ENCODE measurements around the gene LPP.

Gene LPP

GRCh38 chr3:188505151-188505550, 351.2 kb downstream of the LPP start:
- no peak for DNase-seq

DNA sequence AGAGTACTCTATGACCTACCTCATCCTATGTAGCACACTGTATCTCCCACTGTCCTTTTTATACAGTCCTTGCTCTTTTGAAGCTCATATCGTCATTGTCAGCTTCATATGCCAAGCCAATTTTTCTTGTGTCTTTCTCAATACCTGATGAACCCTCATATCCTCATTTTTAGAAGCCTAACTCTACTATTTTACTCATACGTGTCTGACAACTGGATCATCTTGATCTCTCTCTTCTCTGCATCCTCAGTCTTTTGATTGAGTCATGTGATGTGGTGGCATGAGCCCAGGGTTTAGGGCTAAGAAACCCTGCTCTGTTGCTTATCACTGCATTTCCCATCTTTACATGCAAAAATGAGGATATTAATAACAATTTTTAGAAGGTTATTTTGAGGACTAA, 352.0 kb downstream of the LPP start:
- no peak for DNase-seq

DNA sequence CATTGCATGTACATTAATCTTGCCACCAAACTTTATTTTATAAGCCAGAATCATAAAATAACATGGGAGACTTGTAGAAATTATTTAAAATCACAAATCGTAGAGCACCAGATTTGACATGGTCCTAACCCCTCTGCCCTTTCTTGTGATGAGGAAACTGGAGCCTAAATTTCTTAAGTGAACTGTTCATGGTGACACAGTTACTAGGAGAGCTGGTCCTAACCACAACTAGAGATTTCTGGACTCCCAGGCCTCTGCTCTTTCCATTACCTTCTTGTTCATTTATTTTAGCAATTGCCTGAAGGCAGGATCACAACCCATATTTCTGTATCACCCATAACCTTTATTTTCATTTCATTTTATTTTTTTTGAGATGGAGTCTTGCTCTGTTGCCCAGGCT, 352.5 kb downstream of the LPP start:
- no peak for DNase-seq

DNA sequence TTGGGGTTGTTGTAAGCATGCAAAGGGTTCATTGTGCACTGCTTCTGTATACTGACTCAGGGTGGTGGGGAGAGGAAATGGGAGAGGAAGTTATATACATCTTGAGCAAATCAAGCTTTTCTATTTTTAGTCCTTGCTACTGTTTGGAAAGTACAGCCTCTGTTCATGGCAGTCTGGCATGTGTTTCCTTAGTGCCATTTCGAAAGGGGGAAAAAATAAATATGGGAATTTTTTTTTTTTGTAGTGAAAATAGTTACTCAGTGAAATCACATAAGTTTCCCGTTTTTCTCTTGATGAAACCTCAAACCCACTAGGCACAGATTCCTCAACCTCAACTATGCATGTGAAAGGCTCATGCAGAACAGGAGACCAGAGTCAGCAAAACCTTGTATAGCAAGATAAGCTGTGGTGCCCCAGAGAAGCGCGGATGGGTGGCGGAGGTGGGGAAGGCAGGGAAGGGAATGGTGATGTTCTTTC, 353.3 kb downstream of the LPP start:
- DNase-seq, result peak; percentile 94

GRCh38 chr3:188508454-188508853, 354.5 kb downstream of the LPP start:
- DNase-seq, result no peak

DNA sequence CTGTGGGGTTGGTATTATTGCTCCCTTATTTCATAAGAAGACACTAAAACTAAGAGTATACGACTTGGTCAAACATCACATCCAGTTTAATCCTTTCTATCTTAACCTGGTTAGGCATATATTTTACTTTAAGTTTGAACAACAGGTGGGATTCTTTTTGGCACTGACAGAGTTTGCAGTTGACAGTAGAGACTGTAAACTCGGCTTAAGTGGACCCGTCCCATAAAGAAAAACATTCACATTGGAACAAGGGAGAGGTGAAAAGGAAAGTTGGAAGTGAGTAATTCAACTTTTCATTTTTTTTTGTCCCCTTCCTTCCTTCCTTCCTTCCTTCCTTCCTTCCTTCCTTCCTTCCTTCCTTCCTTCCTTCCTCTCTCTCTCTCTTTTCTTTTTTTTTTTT, 355.4 kb downstream of the LPP start:
- DNase-seq, result no peak

DNA sequence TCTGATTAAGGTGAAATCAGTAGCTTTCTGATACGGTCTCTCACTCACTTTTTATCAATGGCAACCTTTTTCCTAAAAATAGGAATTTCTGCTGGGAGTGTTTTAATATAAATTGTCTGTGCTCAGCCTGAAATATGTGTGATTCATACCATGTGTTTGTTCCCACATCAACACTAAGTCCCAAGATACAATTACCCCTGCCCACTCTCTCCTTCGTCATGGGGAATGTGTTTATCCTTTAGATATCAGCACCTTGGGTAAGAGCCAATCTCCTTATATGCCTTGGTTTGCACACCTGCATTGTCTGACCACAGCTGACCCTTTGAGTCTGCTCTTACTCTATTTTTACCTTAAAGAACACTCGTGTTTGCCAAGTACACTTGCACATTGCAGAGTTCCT, 356.4 kb downstream of the LPP start:
- DNase-seq, result peak; percentile 89

DNA sequence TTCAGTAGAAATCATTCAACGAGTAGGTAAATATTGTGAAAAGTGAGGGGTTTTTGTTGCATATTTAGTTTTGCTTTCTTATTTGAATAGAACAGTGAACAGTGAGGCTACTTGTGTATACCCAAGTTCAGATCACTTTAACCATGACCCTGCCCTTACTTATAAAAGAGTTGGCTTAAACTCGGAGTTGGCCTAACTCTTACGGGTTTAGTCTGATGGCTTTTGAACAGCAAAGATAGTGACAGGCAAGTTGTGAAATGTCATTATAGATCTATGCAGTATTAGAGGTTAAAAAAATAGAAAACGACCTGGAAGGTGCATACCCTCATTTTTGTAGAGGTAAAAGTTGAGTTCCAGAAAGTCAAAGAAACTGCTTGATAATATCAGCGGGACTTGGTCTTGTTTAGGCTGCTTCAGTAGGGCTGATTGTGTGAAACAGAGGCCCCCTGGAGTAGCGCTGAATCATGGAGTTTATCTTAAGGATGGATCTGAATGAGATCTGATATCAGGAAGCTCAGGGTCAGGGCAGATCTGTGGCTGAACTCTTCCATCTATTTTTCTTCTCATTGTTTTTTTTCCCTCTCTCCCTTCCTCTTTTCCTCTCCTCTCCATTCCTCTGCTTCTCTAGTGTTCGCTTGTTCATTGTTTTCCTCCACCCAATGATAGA, 359.8 kb downstream of the LPP start:
- no peak for DNase-seq

- no peak for DNase-seq
Observed at GRCh38 chr3:188516515-188516914, 362.6 kb downstream of the LPP start.

- no peak for DNase-seq
Observed at GRCh38 chr3:188518416-188518815, 364.5 kb downstream of the LPP start.

DNA sequence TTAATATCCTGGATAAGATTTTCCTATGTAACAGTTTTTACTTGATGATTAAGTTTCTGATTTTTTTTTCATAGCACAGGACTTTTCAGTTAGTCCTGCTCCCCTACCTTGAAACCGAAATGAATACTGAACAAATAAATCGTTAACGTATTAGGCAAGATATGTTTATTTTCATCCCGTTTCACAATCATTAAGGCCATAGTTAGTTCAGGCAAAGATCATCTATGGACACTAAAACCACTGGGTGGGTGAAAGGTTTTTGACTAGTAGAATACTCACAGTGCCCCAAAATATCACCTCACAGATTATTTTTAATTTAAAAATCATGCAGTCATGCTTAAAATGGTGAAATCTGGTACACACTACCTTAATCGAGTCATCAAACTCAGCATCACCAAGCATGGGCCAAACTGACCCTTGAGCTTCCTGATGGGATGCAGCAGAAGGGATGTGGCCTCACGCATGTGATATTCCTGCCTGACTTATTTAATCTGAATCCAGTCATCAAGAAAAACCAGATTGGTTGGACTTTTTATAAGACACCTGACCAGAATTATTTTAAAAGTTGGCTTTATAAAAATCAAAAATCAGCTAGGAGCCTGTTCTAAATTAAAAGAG, 365.0 kb downstream of the LPP start:
- DNase-seq, result no peak

- DNase-seq, result no peak
Observed at GRCh38 chr3:188520466-188520865, 366.5 kb downstream of the LPP start.

- no peak for DNase-seq
Observed at GRCh38 chr3:188522115-188522514, 368.2 kb downstream of the LPP start.

DNA sequence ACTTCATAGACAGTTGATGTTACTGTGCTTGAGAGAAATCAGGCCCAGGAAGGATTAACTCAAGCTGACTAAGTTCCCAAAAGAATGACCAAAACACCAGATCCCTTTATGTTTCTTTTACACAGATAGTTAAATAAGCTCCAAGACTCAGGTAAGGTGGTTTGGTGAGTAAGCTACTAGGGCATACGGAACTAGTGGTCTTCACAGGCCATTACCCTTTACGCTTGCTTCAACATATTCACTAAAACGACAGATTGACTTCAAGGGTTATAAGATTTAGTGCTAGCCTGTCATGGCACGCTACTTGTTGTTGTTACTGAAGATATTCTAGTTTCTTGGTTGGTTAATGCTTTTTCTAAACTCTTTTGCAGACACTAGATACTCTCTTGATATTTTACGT, 369.3 kb downstream of the LPP start:
- DNase-seq, result no peak

DNA sequence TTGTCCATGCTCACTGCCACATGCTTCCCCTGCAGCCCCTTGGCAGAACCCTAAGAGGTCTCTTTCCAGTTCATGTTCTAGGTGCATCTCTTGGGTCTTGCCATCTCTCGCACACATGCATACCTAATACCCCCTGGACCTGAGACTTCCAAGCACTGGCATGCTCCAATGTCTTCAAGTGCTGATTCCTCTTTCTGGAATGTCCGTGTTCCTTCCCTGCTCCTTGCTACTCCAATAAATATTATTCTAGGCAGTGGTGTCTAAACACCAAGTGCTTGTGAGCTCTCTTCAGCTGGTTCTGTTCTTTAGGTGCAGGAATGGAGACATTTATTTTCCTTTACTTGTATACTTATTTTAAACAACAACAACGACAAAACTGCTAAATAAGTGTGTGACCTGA, 370.1 kb downstream of the LPP start:
- no peak for DNase-seq

GRCh38 chr3:188526057-188526456, 372.1 kb downstream of the LPP start:
- DNase-seq, result peak; percentile 38

DNA sequence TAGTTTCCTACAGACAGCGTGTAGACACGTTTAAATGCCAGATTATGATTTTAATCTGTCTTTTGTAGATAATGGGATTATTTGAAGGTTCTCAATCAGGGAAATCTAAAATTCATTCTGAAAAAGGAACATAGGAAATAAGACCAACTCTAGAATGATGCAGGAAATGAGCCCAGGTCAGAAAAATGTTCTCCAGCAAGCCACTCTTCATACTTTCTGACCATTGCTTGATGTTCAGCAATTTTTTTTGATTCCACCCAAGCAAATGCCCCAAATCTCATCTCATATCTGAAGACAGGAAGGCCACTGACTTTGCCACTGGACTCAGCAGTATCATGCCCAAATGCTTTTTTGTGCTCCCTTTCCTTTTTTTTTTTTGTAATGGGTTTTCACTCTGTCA, 373.4 kb downstream of the LPP start:
- peak; percentile 40 for DNase-seq

DNA sequence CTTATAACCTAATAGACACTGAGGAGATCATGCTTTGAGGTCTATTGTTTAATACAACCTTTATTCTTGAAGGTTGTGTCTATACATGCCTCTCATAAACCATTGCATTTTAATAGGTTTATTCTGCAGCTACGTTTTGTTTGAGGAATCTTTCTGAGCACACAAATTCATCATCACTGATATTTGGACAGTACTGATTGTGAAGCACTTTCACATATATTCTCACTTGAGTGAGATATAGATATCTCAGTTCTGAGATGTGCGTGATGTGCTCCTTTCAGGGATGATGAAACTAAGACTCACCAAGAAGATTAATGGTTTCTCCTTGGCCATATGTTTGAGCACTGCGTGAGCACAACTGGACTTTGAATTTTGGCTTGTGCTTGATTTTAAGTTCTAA, 374.4 kb downstream of the LPP start:
- DNase-seq, result no peak

DNA sequence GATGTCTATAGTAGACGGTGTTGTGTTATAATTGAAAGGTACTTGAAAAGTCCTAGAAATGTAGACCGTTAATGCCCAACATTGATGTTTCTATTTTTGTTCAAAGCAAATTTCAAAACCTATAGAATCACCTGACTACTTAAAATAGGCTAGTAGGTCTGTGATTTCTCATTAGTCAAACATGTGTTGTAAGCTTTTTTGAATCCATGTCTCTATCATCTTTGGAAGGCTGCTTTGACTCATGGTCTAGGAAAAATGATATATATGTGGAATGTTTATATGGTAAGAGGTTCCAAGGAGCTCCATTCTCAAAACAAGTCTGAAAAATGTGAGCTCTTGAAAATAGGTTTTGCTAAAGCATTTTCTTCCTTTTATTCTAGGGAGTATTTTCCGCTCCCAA, 375.3 kb downstream of the LPP start:
- peak; percentile 58 for DNase-seq

DNA sequence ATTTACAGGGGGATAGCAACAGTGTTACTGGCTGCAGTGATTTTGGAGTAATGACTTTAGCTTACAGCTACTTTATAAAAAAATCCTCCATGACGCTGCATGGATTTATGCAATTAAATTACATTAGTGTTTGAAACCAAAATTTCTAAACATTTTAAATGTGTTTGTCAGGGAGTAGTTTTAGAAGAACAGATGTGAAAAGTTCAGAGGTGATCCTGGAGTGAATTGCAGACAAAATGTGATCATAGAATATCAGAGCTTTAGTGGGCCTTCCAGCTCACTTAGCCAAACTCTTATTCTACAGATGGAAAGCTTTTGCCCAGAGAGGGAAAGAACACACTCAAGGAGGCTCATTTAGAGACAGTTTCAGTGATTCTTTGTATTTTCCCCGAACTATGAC, 376.3 kb downstream of the LPP start:
- DNase-seq, result no peak

DNA sequence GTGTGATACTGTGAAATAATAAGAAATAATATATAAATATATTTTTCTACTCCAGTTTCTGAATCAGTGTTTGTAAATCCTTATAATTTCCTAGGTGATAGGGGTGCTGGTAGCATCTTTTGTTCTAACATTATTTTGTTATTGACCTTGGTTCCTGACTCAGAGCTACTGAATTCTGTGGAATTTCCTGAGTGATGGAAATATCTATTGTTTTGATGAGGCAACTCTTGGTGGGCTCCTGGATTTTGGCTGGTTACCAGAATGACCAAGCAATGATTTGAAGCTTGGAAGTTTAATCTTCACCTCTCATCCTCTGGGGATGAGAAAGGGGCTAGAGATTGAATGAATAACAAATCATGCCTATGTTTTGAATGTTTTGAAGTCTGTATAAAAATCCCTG, 377.3 kb downstream of the LPP start:
- peak; percentile 74 for DNase-seq

- no peak for DNase-seq
Observed at GRCh38 chr3:188533172-188533571, 379.2 kb downstream of the LPP start.

DNA sequence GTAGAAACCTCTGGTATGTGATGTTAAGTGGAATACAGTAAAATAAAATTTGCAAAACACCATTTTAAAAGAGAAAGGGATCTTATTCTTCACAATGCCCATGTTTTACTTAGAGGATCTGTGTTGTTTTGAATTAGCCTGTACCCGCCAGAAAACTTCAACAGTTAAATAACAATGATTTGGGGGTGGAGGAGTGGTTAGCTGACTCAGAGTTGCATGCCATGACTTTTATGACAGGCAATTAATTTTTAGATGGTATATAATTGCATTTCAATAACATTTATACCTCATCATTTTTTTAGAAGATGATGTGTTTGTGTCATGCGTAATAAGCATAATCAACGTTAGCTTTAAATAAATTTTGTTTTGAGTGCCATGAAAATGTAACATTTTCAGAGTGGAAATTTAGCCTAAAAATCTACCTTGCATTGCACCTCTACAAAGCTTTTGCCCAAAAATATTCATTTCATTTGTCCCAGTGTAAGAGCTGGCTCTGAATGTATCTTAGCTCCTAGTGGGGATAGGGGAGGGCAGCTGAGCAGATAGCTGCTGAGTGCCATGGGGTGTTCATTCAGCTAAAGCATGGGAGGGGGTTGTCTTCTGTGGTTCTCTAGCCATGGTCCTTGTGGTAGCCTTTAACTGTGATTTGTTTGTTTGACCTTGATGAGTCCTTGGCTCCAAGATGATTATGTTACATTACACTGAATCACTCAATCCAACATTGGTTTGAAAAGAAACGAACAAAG, 379.8 kb downstream of the LPP start:
- peak; percentile 32 for DNase-seq

DNA sequence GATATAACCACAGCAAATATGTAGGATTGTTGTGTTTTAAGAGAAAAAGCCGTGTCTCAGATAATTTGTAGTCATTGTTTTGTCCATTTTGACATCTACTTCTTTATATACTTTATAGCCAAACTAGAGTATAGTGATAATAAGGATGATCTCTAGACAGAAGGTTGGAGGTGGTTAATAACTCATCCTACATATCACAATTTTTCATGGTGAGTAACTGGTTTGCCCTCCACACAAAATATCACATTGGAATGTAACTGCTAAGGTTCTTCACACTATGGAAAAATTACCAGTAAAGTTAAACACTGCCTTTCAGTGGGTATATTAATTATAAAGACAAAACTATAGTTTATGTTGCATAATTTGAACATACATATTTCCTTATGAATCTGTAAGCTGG, 380.7 kb downstream of the LPP start:
- peak; percentile 52 for DNase-seq

All from HCEC 1CT (cell line).